Stimulated activated CD8-positive, alpha-beta memory T cell treated with anti-CD3 and anti-CD28 coated beads, Interleukin-4, amount 100 ng/mL, for 4 hours (primary cell): ENCODE data around the gene EEF2.

ENCODE experiments used
- DNase-seq, 2 donors: peaks; one replicate each; pipeline ENCODE4 v3.0.0-alpha.2; 2020; ENCODE audit warnings: low read depth in 2 of 2, low spot score in 1 of 2

EEF2 gene

DNA sequence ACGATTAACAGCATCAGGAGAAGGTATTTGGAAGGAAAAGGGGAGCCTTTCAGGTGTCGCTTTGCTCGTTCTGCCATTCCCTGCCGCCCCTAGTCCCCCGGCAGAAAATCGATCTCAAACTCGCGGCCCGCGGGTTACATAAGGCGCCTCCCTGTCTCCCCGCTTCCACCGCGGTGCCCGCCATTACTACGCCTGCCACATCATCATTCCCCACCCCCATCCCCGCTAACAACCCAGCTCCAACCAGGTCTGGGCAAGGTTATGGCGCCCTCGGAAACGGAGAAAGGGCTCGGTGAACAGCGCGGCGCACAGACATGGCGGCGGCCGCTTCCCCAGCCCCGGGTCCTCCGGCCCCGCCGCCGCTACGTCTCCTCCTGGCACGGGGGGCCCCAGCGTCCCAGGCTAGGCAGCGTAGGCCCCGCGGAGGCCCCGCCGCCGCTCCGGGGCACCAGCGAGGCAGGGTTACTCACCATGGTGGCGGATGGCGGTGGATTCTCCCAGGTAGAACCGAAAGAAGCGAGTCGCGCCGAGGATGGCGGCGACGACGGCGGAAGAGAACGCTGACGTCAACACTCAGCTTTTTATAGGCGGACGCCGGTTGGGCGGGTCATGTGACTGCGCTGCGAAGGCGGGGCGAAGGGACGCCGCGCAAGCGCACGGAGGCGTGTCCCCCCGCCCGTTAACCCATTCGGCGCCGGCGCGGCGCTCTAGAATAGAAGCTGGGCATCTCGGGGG is at the start of gene EEF2:
Gene EEF2, minus strand, starts transcription at position 556 of the 735 bp plus-strand sequence. Its CDS starts 83 bp downstream, at position 473.
- peak; percentile 78 to 83 for DNase-seq

DNA sequence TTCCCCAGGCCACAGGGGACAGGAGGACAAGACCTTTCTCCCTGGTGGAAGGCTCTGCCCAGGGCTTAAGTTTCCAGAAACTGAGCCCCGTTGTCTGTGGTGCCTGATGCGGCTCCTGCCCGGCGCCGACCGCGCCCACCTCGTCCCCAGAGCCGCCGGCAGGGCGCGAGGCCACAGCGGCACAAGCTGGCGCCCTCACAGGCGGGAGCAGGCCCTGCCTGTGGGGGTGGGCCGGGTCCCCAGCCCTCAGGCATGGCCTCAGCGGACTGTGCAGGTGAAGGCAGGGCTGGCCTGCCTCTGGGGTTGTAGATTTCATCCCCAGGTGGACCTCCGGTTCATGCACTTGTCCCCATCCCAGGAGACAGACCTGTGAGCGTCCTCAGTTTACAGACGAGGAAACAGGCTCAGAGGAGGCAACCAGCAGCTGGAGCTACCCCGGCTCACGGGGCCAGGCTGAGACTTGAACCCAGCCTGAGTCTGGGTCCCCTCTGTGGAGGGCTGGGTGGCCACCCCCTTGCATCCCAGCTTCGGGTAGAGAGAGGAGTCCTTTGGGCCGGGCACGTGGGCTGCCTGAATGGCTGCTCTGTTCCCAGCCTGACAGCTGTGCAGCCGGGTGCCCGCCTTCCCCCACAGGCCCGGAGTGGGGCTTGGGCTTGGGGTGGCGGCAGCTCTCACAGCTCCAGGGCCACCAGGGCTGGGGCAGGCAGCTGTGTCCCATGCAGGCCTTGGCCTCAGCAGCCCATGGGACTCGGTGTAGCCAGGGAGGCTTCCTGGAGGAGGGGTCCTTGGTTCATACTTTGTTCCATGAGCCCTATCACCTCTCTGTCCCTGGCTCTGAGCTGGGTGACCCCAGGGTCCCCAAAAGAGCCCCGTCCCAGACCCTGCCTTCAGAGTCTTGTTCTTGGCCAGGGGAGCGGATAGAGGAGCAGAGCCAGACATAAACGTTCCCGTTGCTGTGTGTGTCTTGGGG is 49.1 kb upstream of the EEF2 start:
- DNase-seq: no peak

DNA sequence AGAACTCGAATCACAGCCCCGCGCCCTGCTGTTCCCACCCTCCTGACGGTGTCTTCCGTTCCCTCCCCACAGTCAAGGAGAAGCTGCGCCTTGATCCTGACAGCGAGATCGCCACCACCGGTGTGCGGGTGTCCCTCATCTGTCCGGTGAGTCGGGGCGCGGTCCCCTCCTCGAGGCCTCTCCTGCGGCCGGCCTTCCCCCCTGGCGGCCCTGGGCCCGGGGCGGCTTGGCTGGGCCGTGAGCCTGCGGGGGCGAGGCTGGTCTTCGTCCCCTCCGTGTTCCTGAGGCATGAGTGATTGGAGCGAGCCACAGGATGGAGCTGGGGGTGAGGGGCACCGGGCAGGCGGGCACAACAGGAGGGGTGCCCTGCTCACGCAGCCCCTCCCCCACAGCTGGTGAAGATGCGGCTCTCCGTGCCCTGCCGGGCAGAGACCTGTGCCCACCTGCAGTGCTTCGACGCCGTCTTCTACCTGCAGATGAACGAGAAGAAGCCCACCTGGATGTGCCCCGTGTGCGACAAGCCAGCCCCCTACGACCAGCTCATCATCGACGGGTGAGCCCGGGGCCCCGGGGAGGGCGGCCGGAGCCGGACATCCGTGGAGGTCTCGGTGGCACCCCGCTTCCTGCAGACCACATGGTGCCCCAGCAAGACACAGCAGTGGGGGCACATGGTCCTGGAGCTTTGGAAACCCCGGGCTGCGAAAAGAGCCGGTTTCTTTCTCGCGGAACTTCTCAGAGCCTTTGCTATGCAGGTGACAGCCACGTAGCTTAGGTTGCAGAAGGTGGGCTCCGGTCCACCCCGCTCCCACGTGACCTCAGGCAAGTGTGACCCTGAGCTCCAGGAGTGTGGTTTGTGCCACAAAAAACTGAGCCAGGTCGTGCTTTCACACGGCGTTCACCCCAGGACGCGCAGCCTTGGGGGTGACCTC is 48.0 kb upstream of the EEF2 start:
- no peak for DNase-seq

DNA sequence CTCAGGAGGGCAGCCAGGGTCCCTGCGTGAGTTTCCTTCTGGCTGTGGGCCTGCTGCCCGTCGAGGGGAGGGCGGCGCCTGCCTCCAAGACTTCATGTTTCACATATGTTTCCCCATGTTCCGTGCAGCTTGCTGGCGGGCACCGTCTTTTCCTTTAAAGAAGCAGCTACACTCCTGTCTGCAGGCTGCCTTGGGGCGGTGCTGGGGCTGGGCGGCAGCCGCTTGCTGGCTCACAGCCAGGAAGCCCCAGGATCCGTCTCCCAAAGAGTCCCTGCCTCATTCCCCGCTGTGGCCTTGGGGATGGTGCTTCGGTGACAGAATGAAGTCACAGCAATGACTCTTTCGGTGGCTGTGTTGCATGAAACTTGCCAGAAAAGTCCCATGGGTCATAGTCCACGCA is 47.2 kb upstream of the EEF2 start:
- DNase-seq: no peak

DNA sequence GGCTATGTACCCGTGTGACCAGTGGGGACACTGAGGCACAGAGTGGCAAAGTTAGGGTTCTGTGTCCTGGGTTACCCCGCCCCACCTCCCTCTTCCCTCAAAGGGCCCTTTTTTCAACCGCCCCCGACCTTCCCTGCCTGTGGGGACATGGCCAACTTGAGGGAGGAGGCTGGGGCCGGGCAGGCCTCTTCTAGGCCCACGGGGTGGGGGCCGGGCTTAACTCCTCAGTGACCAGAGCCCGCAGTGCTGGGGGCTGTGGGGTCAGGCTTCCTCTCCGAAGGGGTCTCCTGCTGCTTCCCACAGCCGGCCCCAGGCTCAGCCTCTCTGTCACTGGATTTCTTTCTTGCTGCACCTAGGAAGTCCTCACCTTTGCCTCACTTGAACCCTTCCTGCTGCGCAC is 46.2 kb upstream of the EEF2 start:
- no peak for DNase-seq

DNA sequence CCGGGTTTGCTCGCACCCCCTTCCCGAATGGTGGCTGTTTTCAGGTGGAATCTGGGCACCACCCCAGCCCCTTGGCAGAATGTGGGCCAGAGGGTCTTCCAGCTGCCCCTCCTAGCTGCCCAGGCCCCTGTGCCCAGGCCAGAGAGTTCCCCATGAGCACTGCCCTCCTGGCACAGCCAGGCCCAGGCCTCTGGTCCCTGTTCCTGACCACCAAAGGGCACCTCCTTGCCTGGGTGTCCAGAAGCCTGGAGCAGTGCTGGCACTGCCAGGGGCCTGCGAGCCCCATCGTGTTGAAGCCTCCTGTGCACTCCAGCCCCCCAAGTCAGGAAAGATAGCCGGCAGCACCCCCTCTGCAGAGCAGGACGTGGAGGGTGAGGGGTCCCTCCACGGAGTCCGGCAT is 45.7 kb upstream of the EEF2 start:
- no peak for DNase-seq

DNA sequence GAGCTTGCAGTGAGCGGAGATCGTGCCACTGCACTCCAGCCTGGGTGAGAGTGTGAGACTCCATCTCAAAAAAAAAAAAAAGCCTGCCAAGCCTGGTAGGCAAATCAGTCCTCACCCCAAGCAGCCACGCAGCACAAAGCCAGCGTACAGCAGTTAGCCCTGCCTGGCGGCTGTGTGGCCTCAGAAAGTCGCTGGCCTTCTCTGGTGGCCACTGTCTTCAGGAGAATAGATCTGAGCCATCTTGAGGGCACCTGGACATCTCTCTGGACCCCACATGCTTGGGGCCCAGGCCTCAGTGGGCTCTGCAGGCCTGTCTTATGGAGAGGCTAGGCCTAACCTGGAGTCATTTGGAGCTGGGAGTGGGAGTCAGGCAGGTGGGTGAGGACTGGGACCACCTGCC is 45.3 kb upstream of the EEF2 start:
- no peak for DNase-seq

DNA sequence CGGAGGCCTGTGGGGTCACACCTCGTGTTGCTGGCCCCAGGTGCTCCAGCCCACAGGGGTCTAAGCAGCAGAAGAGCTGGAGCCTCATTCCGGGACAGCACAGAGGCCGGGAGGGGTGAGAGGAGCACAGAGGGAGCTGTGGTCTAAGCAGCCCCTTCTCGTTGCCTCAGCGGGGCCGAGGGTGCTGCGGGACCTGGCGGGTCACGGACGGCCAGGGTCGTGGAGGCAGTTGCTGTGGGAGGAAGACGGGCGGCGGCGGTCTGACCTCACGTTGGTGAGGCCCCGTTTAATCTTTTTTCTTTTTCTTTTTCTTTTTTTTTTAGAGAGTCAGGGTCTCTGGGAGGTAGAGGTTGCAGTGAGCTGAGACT is 44.0 kb upstream of the EEF2 start:
- DNase-seq: no peak

DNA sequence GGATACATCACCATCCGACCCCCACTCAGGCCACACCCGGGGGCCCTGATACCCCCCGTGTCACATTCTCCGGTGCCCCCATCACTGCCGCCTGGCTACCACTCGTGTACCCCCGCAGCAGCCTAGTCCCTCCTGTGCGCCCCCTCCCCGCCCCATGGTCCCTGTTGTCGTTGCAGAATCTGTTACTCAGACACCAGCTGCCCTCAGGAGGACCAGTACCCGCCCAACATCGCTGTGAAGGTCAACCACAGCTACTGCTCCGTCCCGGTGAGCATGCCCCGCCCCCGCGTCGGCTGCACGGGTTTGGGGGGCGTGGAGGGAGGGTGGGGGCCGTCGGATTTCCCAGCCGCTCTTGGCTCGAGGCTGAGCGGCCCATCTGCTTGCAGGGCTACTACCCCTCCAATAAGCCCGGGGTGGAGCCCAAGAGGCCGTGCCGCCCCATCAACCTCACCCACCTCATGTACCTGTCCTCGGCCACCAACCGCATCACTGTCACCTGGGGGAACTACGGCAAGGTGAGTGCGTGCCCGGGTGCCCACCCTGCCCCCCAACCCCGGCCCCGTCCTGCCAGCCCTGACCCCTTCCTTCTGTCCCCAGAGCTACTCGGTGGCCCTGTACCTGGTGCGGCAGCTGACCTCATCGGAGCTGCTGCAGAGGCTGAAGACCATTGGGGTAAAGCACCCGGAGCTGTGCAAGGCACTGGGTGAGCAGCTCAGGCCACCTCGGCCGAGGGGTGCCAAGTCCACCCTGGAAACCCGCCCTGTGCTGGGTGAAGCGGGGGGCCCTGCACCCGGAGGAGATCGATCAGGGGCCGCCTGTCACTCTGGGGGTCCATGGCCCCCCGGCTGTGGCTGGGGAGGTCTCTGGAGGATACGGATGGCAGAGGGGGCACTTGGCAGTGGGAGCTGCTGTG is 43.3 kb upstream of the EEF2 start:
- DNase-seq: no peak

DNA sequence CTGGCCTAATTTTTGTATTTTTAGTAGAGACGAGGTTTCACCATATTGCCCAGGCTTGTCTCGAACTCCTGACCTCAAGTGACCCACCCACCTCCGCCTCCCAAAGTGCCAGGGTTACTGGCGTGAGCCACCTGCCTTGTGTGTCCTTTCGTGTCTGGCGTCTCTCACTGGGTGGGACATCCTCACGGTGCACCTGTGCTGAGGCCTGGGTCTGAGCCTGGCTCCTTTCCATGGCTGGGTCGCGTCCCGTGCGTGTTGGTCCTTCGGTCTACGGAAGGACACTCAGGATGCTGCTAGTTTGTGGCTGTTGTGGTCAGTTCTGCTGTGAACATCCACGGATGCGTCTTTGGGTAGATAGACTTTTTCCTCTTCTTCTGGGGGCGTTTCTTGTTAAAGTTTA is 41.9 kb upstream of the EEF2 start:
- no peak for DNase-seq

DNA sequence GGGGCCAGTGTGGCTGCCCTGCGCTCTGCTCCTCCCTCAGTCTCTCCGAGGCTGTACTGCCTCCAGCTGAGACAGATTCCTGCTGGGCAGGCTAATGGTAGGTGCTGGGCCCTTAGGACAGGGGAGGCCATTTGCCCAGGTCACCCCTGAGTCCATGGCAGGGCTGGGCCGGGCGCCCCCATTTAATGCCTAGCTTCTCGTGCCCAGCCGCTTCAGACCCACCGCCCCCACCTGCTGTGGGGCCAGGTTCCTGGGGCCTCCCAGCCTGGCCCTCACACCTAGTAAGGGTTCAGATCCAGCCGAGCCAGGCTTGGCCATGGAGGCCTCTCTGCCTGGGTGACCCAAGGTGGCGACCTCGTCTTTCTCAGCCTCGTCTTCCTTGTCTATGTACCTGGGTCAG is 40.1 kb upstream of the EEF2 start:
- DNase-seq: no peak

DNA sequence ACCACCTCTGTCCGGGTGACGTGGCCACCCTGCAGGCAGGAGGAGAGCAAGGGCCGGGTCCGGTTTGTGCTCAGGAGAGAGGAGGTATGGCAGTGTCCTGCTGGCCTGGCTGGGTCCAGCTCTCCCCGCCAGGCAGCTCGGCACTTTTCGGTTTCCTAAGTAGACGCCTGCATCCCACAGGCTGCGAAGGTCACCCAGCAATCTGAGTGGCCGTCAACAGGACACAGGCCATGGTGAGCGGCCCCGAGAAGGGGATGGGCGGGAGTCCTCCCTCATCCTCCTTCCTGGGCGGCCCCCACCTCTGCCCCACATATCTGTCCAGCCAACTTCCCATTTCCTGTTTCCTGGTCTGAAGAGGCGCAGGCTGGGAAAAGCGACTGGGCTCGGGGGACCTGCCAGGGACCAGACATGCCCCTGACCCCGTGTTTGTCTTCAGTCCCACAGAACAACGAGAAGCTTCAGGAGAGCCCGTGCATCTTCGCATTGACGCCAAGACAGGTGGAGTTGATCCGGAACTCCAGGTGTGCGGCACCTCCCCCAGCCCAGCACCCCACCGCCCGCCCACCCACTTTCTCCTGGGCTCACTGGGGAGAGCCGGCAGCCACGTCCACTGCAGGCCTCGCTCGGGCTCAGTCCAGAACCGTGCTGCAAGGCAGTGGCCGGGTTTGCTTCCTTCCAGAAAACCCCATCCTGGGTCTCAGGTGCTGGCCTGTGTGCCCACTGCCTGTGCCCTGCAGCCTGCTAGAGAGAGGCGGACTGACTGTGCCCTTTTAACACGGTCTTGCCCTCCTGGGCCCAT is 38.5 kb upstream of the EEF2 start:
- no peak for DNase-seq

DNA sequence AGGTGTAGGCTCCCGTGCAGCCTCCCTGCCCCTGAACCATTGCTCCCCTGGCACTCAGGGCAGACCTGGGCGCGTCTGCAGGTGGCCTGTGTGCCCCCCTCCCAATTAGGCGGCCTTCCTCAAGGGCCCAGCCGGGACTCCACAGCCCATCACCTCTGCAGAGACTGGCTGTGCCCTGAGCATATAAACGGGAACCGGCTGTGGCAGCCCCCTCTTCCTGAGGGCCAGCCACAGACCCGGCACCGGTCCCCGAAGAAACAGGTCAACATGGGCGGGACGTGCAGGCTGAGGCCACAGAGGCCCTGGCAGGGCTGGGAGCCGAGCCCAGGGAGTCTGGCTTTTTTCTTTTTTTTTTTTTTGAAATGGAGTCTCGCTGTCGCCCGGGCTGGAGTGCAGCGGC is 34.3 kb upstream of the EEF2 start:
- DNase-seq: no peak

DNA sequence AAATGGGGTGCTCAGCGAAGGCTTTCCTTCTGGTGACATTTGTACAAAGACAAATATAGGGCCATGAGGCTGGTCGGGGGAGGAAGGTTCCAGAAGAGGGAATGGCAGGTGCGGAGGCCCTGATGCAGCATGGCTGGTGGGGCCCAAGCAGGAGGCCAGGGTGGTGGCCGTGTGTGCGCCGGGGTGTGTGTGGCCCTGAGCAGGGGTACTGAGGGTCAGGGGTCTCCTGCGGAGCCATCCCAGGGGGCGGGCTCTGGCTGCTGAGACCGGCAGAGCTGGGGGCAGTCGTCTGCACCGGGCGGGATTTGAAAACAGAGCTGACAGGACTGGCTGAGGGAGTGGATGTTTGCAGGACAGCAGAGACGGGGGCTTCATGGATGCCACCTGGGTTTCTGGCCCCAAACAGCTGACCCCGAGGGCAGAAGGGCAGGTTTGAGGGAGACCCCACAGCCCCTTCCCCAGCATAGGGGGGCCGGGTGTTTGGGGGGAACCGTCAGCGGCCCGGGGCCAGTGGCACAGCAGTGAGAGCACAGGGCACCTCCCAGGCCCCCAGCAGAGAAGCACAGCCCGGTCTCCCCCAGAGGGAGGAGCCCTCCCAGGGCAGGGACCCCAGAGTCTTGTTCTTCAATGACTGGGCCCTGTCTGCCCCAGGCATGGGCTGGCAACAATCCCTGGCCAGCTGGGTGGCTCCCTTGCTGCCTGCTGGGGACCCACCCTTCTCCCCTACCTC is 33.7 kb upstream of the EEF2 start:
- no peak for DNase-seq

DNA sequence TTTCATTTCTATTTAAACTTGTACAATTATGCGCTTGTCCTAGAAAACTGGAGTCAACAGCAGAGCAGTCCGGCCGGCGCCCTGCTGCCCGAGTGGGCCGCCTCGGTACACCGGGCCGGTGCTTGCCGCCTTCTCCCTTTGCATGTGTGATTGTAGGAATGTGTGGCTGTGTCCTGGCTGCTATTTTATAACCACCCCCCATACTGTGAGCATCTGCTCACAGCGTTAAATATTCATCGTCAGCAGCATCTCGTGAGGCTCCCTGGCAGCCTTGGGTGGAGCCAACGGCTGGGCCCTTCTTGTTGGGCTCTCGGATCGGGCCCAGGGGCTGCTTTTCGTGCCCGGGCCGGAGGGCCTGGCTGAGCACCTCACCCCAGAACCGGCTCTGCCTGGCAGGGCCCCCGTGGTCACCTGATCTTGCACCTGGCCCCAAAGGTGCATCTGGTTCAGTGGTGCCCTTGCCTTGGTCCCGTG is 32.9 kb upstream of the EEF2 start:
- no peak for DNase-seq

DNA sequence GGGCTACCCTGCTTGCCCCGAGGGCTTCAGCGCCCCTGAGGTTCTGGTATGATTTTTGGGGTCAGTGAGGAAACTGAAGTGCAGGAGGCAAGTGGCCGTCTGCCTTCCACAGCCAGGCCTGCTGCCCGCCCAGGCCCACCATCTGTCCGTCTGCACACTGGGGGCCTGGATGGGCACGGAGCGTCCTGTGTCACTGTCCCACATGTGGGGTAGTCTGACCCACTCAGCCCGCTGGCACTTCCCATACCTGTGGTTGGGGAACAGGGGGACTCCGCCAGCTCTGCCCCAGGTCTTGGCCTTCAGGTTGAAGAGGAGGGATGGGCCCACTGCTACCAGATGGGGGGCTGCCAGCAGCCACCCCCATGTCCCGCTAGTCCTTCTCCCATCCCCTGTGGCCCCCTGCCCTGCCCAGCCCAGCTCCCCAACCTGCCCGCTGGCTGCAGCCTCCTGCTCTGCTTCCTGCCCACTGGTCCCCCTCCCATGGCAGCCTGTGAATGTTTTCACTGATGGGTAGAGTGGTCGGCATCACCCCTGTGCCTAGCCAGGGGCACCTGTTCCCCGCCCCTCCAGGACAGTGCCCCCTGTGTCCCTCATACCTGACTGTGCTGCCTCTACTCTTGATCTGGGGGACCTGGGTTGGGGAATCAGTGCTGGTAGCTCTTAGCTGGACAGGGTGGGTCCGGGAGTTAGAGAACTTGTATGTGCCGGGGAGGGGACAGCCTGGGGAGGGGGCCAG is 31.8 kb upstream of the EEF2 start:
- DNase-seq: no peak

DNA sequence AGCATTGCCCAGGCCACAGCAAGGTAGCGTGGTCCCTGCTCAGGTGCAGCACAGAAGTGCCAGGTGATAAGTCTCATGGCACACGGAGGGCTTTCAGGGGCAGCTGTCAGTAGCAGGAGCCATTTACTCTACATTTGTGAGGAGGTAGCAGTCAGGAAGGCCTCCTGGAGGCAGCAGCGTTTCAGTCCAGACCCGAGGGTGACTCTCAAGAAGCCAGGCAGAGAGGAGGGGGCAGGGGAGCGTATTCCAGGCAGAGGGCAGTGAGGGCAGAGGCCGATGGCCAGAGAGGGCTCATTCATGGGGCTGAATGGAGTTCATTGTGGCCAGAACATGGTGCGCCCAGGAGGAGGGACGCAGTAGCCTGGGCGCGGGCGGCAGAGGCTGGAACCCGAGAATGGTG is 31.2 kb upstream of the EEF2 start:
- no peak for DNase-seq
